Measurements from ENCODE around the gene MYMX. TPM values are rescaled to one million over a fixed set of nuclear protein-coding genes. Genes with fewer than 3 reads are reported as not detected.
A peak's percentile ranks its signal among the peaks of the same experiment; 100 is the strongest.

Gene MYMX
- total RNA-seq, 1 experiment from 2014 or later: not detected

- H3K4me3 ChIP-seq (replicated peaks in 1 of 2; ENCODE audit: low read depth in 1 of 2, low read length in 2 of 2): no peak overlapping the region
- intact Hi-C loops (cut with micrococcal nuclease): loop anchor here (5.0 kb wide), 1 partner anchor 156 kb away; no protein-coding TSS in a partner anchor
- DNase-seq (ENCODE audit: low read depth, low spot score) (no peak), ATAC-seq (peak; percentile 22)
- no peak overlapping the region for H3K9ac ChIP-seq (ENCODE audit: low read length)
- H3K9me3 ChIP-seq (ENCODE audit: control insufficient read depth in 1 of 2, insufficient read depth in 1 of 2, low read depth in 1 of 2, low read length in 2 of 2): no peaks in the 10 kb centered on the region
- H3K4me2 ChIP-seq (ENCODE audit: low read length): no peak overlapping the region
- peaks cover 6 to 36% of the 10 kb centered on the region in 2 experiments for H3K4me1 ChIP-seq (ENCODE audit: control insufficient read depth in 1 of 2, insufficient read depth in 2 of 2, low read length in 2 of 2)
- no peaks in the 10 kb centered on the region for H3K27me3 ChIP-seq (ENCODE audit: insufficient read depth, low read length)
- H4K20me1 ChIP-seq (ENCODE audit: insufficient read depth): peaks cover 58% of the 10 kb centered on the region; the same call in 1 of the 2 replicates
- POLR2A ChIA-PET: no interaction called here
- peaks cover 59% of the 10 kb centered on the region for H3K79me2 ChIP-seq (ENCODE audit: insufficient read depth, low read length)
- CTCF ChIA-PET: interaction anchor here (0.6 to 2.2 kb wide), 3 partner anchors 11 to 157 kb away, joined by 3 to 7 read pairs (median 6); no protein-coding TSS in a partner anchor
- H3K9me2 ChIP-seq (ENCODE audit: insufficient read depth): no peaks in the 10 kb centered on the region
- peaks cover 50 to 57% of the 10 kb centered on the region in 2 experiments for H3K36me3 ChIP-seq (ENCODE audit: control insufficient read depth in 1 of 2, insufficient read depth in 2 of 2, low read length in 2 of 2)
- no peak overlapping the region for H2AFZ ChIP-seq (ENCODE audit: low read depth, low read length, poor library complexity, severe bottlenecking)
- no peak overlapping the region; the same call in 1 of the 2 replicates for H3K27ac ChIP-seq (ENCODE audit: low read depth, low read length)
- TSS peak; percentile 4 for BruUV-seq (replicated peaks)
- TF ChIP-seq POLR2AphosphoS5 (IDR thresholded peaks at IDR 0.05; ENCODE audit: low read depth, low read length) (peak; percentile 9; the same call in 1 of the 2 replicates), CTCF (IDR thresholded peaks at IDR 0.05 in 2 of 3, conservative IDR thresholded peaks at IDR 0.05 in 1 of 3; ENCODE audit: borderline replicate concordance in 1 of 3, insufficient read depth in 1 of 3, low read depth in 2 of 3, low read length in 2 of 3) (peak in 2 of 3 experiments; percentile 57 to 60; a peak in 4 of 6 replicates), SIN3A (IDR thresholded peaks at IDR 0.05; ENCODE audit: low read depth) (no peak)
- RAD21 ChIA-PET (ENCODE audit: low non-redundant PET in 1 of 2, low total read pairs in 2 of 2, uncharacterized antibody in 2 of 2, unreplicated experiment in 2 of 2): no interaction called here
Measured at GRCh38 chr6:44253307-44254101, 36.8 kb downstream of the MYMX start.
